Parathyroid adenoma (tissue), 2 donors: Measurements from ENCODE around the gene CFAP92.

Experiments used
- H2AFZ ChIP-seq: fragments of 300-600 bp; sonication (generic); one replicate; pipeline ENCODE4 v1.7.0; 2017; ENCODE audit warnings: antibody characterized with exemption, mild to moderate bottlenecking
- H3K27ac ChIP-seq: fragments of 300-600 bp; sonication (generic); one replicate; pipeline ENCODE4 v1.7.0; 2017
- H3K27me3 ChIP-seq: fragments of 300-600 bp; sonication (generic); one replicate; pipeline ENCODE4 v1.7.0; 2017; ENCODE audit warnings: low read length; ENCODE audit not compliant: control insufficient read depth, insufficient read depth
- H3K36me3 ChIP-seq: fragments of 300-600 bp; sonication (generic); one replicate; pipeline ENCODE4 v1.7.0; 2017; ENCODE audit warnings: low read length; ENCODE audit not compliant: control insufficient read depth, insufficient read depth
- H3K4me1 ChIP-seq: fragments of 300-600 bp; sonication (generic); one replicate; pipeline ENCODE4 v1.7.0; 2017; ENCODE audit warnings: control low read depth
- H3K4me2 ChIP-seq: fragments of 300-600 bp; sonication (generic); one replicate; pipeline ENCODE4 v1.7.0; 2017; ENCODE audit warnings: low read length
- H3K4me3 ChIP-seq: fragments of 300-600 bp; sonication (generic); one replicate; pipeline ENCODE4 v1.7.0; 2017; ENCODE audit warnings: low read depth, low read length
- H3K79me2 ChIP-seq: fragments of 300-600 bp; sonication (generic); one replicate; pipeline ENCODE4 v1.7.0; 2017; ENCODE audit warnings: control low read depth
- H3K9ac ChIP-seq: fragments of 300-600 bp; sonication (generic); one replicate; pipeline ENCODE4 v1.7.0; 2017; ENCODE audit warnings: mild to moderate bottlenecking
- H3K9me3 ChIP-seq: fragments of 300-600 bp; sonication (generic); one replicate; pipeline ENCODE4 v1.7.0; 2017; ENCODE audit warnings: low read length; ENCODE audit not compliant: control insufficient read depth
- CTCF ChIP-seq: fragments of 300-600 bp; sonication (generic); IDR thresholded peaks from one replicate; pipeline ENCODE4 v1.7.0; 2017; ENCODE audit warnings: antibody characterized with exemption, mild to moderate bottlenecking
- donor health status: primary hyperparathyroidism.

The CFAP92 gene

GRCh38 chr3:128935922-128936321 is 58.0 kb downstream of the CFAP92 start:
- no peak overlapping the region for H2AFZ ChIP-seq
- no peak overlapping the region for H3K4me2 ChIP-seq
- H3K79me2 ChIP-seq: no peaks in the 10 kb centered on the region
- H3K4me3 ChIP-seq: no peak overlapping the region
- no peaks in the 10 kb centered on the region for H3K9me3 ChIP-seq
- H3K27me3 ChIP-seq: no peaks in the 10 kb centered on the region
- no peak overlapping the region for H3K9ac ChIP-seq
- no peak for TF ChIP-seq CTCF
- H3K36me3 ChIP-seq: no peaks in the 10 kb centered on the region
- H3K4me1 ChIP-seq: no peaks in the 10 kb centered on the region
- no peak overlapping the region for H3K27ac ChIP-seq

GRCh38 chr3:128933922-128934253 is 60.0 kb downstream of the CFAP92 start:
- Histone ChIP-seq H3K79me2 (no peaks in the 10 kb centered on the region), H3K27ac (no peak overlapping the region), H2AFZ (no peak overlapping the region), H3K27me3 (no peaks in the 10 kb centered on the region), H3K9ac (no peak overlapping the region), H3K36me3 (no peaks in the 10 kb centered on the region), H3K9me3 (no peaks in the 10 kb centered on the region), H3K4me1 (no peaks in the 10 kb centered on the region), H3K4me3 (no peak overlapping the region), H3K4me2 (no peak overlapping the region)
- TF ChIP-seq CTCF: no peak

- no peak overlapping the region for H3K4me2 ChIP-seq
Measured at GRCh38 chr3:128933213-128933921, 60.5 kb downstream of the CFAP92 start.

GRCh38 chr3:128932516-128933212 is 61.2 kb downstream of the CFAP92 start:
- no peak overlapping the region for H3K27ac ChIP-seq

More at GRCh38 chr3:128933213-128933921, 60.5 kb downstream of the CFAP92 start:
- H3K4me1 ChIP-seq: no peaks in the 10 kb centered on the region
- no peaks in the 10 kb centered on the region for H3K9me3 ChIP-seq
- no peak overlapping the region for H3K27ac ChIP-seq
- no peak overlapping the region for H2AFZ ChIP-seq
- no peaks in the 10 kb centered on the region for H3K27me3 ChIP-seq
- no peaks in the 10 kb centered on the region for H3K79me2 ChIP-seq
- H3K36me3 ChIP-seq: no peaks in the 10 kb centered on the region
- H3K4me3 ChIP-seq: no peak overlapping the region
- H3K9ac ChIP-seq: no peak overlapping the region
- TF ChIP-seq CTCF: no peak

More at GRCh38 chr3:128932516-128933212, 61.2 kb downstream of the CFAP92 start:
- TF ChIP-seq CTCF: no peak
- no peaks in the 10 kb centered on the region for H3K27me3 ChIP-seq
- H3K4me3 ChIP-seq: no peak overlapping the region
- no peaks in the 10 kb centered on the region for H3K36me3 ChIP-seq
- H3K4me1 ChIP-seq: no peaks in the 10 kb centered on the region
- H3K4me2 ChIP-seq: no peak overlapping the region
- no peak overlapping the region for H2AFZ ChIP-seq
- no peaks in the 10 kb centered on the region for H3K9me3 ChIP-seq
- H3K9ac ChIP-seq: no peak overlapping the region
- H3K79me2 ChIP-seq: no peaks in the 10 kb centered on the region
